Measurements from ENCODE around the gene HOXC11.

HOXC11 gene

DNA sequence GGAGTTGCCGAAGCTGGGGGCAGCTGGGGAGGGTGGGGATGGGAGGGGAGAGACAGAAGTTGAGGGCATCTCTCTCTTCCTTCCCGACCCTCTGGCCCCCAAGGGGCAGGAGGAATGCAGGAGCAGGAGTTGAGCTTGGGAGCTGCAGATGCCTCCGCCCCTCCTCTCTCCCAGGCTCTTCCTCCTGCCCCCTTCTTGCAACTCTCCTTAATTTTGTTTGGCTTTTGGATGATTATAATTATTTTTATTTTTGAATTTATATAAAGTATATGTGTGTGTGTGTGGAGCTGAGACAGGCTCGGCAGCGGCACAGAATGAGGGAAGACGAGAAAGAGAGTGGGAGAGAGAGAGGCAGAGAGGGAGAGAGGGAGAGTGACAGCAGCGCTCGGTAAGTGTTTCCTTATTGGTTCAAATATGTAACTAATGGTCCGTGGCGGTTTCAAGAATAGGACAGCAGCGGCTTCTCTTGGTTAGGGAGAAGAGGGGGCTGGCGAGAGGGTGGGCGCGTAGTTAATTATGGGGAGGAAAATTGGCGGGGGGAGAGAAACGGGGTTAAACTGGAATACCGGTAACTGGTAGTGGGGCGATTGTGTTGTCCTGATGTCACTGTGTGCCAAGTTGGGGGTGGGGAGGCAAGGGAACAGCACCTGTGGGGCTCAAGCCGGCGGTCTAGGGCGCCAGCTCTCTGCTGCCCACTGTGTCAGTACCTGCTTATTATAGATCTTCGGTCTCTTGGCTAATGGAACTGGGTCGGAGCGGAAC is 44.3 kb downstream of the HOXC11 start:
- Histone ChIP-seq H3K27me3 (ENCODE audit: insufficient read depth, low read length) (no peaks in the 10 kb centered on the region), H3K4me1 (ENCODE audit: control insufficient read depth, insufficient read depth, low read length, unreplicated experiment) (peaks cover 35% of the 10 kb centered on the region), H3K36me3 (ENCODE audit: insufficient read depth, low read length) (no peaks in the 10 kb centered on the region), H2AFZ (ENCODE audit: low read length, unreplicated experiment) (peak overlapping the region; percentile 79), H3K79me2 (ENCODE audit: control insufficient read depth, insufficient read depth, low read length, unreplicated experiment) (no peaks in the 10 kb centered on the region), H3K4me3 (ENCODE audit: low read depth, low read length) (peak overlapping the region; percentile 87), H3K27ac (ENCODE audit: low read depth, low read length) (peak overlapping the region; percentile 2; the same call in 1 of the 2 replicates)

DNA sequence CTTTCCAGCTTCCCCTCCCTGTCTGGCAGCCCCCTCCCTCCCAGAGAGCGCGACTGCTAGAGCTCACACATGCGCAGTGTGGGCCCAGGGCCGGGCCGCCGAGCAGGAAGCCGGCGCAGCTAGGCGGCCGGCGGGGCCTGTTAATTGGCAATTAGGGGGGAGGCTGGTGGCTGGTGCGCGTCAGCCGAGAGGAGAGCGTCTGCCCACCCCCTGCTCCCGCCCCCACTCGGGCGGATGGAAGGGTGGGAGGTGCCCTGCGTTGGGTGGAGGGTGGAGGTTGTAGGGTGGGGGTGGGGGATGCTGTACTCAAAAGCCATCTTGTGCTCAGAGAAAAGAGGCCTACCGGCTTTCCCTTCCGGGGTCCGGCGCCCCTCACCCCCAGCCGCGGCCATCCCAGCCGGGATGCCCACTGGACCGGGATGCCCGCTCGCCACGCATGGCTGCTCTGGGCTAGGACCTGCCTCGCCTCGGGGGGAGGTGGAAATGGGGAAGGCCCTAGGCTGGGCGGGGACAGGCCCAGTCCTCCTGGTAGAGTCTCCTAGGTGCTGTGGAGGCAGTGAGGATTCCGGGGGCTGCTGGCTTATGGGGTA is 45.0 kb downstream of the HOXC11 start:
- H2AFZ ChIP-seq (ENCODE audit: low read length, unreplicated experiment) = peak overlapping the region; percentile 79
- H3K4me3 ChIP-seq (ENCODE audit: low read depth, low read length) = peak overlapping the region; percentile 87
- H3K4me1 ChIP-seq (ENCODE audit: control insufficient read depth, insufficient read depth, low read length, unreplicated experiment) = peaks cover 30% of the 10 kb centered on the region
- no peaks in the 10 kb centered on the region for H3K36me3 ChIP-seq (ENCODE audit: insufficient read depth, low read length)
- no peaks in the 10 kb centered on the region for H3K79me2 ChIP-seq (ENCODE audit: control insufficient read depth, insufficient read depth, low read length, unreplicated experiment)
- H3K27ac ChIP-seq (ENCODE audit: low read depth, low read length) = peak overlapping the region; percentile 54
- no peaks in the 10 kb centered on the region for H3K27me3 ChIP-seq (ENCODE audit: insufficient read depth, low read length)

DNA sequence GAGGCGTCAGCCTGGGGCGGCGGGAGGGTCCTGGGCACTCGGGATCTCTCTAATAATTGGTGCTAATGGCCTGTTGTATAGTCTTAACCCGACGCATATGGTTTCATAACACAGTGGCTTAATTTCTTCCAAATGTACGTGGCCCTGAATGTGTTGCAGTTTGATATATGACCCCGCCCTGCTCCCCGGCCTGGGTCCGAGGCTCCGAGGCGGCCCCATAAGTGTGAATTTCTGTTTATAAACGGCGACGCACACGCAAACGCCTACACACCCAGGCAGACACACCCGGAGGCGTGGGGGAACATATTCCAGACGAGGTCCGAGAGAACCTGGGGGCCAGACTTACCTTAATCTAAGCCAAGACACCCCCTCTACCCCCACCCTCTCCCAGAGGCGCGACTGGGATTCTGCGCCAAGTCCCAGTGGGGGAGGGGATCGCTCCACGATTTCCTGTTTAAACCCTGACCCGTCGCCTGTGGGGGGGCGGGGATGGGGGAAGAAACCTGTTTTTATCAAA is 45.6 kb downstream of the HOXC11 start:
- H3K27ac ChIP-seq (ENCODE audit: low read depth, low read length) = peak overlapping the region; percentile 54

DNA sequence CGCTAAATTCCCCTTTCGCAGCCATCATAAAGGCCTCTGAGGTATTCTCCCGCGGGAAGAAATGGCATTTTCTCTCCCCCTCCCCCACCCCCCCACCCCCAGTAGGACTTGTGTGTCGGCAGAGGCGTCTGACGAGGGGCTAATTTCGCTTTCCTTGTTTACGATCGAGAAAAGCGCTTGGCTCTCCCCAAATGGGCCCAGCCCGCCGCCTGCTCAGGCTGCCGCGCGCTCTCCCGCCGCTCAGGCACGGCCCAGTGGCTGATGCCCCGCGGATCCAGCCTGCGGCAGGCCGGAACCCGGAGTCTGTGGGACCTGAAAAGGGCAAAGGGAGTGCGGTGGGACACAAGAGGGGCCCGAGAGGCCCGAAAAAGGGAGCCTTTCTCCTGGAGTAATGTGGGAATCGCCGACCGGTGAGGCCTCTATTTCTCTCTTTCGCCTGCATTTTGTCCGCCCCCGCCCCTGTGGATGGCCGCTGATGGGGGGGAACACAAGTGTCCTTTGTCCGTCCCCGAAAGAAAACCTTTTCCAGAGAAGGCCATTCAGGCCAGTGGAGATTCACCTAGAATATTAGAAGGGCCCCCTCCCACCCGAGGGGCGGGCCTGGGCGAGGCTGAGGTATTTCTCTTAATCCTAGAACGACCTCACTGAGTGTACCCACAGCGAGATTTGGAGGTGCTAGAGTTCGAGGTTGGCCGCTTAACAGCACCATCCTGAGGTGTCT is 46.3 kb downstream of the HOXC11 start:
- Histone ChIP-seq H3K27ac (ENCODE audit: low read depth, low read length) (no peak overlapping the region), H3K36me3 (ENCODE audit: insufficient read depth, low read length) (no peaks in the 10 kb centered on the region), H3K4me3 (ENCODE audit: low read depth, low read length) (peak overlapping the region; percentile 1; the same call in 1 of the 2 replicates), H3K79me2 (ENCODE audit: control insufficient read depth, insufficient read depth, low read length, unreplicated experiment) (no peaks in the 10 kb centered on the region), H3K27me3 (ENCODE audit: insufficient read depth, low read length) (no peaks in the 10 kb centered on the region), H3K4me1 (ENCODE audit: control insufficient read depth, insufficient read depth, low read length, unreplicated experiment) (peaks cover 18% of the 10 kb centered on the region), H2AFZ (ENCODE audit: low read length, unreplicated experiment) (no peak overlapping the region)

More for the DNA sequence above, 45.6 kb downstream of the HOXC11 start:
- H2AFZ ChIP-seq (ENCODE audit: low read length, unreplicated experiment) = peak overlapping the region; percentile 79
- peaks cover 25% of the 10 kb centered on the region for H3K4me1 ChIP-seq (ENCODE audit: control insufficient read depth, insufficient read depth, low read length, unreplicated experiment)
- H3K4me3 ChIP-seq (ENCODE audit: low read depth, low read length) = peak overlapping the region; percentile 87
- H3K36me3 ChIP-seq (ENCODE audit: insufficient read depth, low read length) = no peaks in the 10 kb centered on the region
- no peaks in the 10 kb centered on the region for H3K79me2 ChIP-seq (ENCODE audit: control insufficient read depth, insufficient read depth, low read length, unreplicated experiment)
- H3K27me3 ChIP-seq (ENCODE audit: insufficient read depth, low read length) = no peaks in the 10 kb centered on the region

DNA sequence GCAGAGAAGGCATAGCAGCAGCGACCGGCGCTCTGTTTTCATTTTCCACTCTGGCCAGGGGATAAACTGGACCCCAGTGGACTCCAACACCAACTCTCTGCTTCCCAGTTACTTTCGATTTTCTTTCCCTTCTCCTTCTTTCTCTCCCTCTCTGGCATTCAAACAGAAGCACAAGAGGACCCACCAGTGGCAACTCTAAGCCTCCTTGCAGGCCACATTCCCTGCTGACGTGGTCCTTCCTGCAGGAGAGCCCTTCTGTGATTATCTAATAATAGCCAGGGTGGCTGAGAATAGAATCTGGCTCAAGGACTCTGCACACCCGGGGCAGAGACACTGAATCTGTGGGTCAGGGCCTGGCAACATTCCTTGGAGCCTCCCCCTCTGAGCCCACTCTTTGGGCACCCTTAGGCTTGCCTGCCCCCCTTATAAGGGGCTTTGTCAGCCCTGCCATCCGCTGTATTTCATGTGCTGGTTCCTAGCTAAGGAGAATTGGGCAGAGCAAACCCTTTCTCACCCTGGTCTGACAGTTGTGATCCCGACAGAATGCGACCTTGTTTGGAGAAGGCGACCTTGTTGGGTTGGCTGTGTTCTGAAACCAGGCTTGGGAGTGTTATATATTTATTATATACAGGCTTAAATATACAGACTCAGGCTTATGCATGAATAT is 47.1 kb downstream of the HOXC11 start:
- H3K27ac ChIP-seq (ENCODE audit: low read depth, low read length) = no peak overlapping the region

DNA sequence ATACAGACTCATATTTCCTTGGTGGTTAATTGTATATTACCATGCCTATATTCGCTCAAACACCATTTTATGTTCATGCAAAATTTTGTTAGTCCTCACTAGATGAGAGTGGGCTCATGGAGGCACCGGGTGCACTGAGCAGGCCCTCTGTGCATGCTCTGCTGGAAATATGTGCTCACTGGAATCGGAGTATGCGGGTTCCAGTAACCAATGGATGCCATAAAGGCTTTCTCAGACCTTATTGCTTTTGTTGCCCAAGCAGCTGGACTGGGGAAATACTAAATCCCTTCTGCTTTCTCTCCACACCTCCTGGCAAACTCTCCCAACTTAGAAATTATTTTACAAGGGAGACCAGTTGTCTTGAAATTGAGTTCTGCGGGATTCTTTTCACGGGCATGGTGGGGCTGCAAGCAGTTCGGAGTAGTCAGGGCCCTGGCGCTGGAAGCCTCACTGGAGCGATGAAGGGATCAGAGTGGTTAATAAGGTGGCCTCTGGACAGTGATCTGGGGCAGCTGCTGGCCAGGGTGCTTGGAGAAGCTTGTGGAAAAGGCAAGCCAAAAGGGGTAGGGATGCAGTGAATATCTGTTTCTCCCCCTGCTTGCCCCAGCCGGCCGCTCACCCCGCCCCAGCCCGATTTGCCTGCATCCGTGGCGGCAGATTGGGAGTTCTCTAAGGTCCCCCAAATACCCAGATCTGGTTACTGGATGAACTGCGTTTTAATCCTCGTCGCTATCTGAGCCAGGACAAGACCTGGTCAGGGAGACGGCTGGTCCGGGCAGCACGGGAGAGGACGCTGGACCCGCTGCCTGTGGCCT is 47.9 kb downstream of the HOXC11 start:
- H3K36me3 ChIP-seq (ENCODE audit: insufficient read depth, low read length) = no peaks in the 10 kb centered on the region
- no peak overlapping the region for H3K4me3 ChIP-seq (ENCODE audit: low read depth, low read length)
- H3K27me3 ChIP-seq (ENCODE audit: insufficient read depth, low read length) = no peaks in the 10 kb centered on the region
- no peak overlapping the region for H3K27ac ChIP-seq (ENCODE audit: low read depth, low read length)
- H2AFZ ChIP-seq (ENCODE audit: low read length, unreplicated experiment) = no peak overlapping the region
- H3K4me1 ChIP-seq (ENCODE audit: control insufficient read depth, insufficient read depth, low read length, unreplicated experiment) = peaks cover 13% of the 10 kb centered on the region
- H3K79me2 ChIP-seq (ENCODE audit: control insufficient read depth, insufficient read depth, low read length, unreplicated experiment) = no peaks in the 10 kb centered on the region

More for the DNA sequence above, 47.1 kb downstream of the HOXC11 start:
- Histone ChIP-seq H3K4me3 (ENCODE audit: low read depth, low read length) (peak overlapping the region; percentile 1; the same call in 1 of the 2 replicates), H3K4me1 (ENCODE audit: control insufficient read depth, insufficient read depth, low read length, unreplicated experiment) (peaks cover 15% of the 10 kb centered on the region), H3K27me3 (ENCODE audit: insufficient read depth, low read length) (no peaks in the 10 kb centered on the region), H3K79me2 (ENCODE audit: control insufficient read depth, insufficient read depth, low read length, unreplicated experiment) (no peaks in the 10 kb centered on the region), H3K36me3 (ENCODE audit: insufficient read depth, low read length) (no peaks in the 10 kb centered on the region), H2AFZ (ENCODE audit: low read length, unreplicated experiment) (no peak overlapping the region)

DNA sequence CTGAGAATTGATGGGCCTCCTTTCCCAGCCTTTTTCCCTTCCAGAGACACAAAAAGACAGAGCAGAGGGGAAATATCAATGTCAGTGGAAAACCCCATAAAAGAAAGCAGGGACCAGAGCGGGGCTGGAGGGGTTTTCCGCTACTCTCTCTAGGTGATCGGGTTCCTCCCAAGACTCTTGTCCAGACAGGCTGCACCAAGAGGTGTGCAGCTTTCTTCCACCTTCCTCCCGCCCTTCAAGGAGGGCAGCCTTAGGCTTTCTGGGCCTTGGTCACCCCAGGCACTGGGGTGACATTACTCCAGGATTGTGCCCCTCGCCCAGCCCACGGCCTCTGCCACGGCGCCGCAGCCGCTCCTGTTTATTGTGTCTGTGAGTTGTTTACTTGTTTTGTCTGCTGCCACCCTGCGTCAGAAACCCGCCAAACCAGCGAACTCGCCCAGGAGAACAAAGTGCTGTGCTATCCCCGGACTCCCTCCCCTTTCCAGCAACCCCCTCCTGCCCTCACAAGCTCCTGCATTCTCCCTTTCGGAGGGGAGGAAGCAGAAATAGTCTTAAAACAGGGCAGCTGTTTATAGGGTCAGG is 48.6 kb downstream of the HOXC11 start:
- H3K27me3 ChIP-seq (ENCODE audit: insufficient read depth, low read length) = no peaks in the 10 kb centered on the region
- no peak overlapping the region for H3K27ac ChIP-seq (ENCODE audit: low read depth, low read length)
- H3K79me2 ChIP-seq (ENCODE audit: control insufficient read depth, insufficient read depth, low read length, unreplicated experiment) = no peaks in the 10 kb centered on the region
- no peak overlapping the region for H2AFZ ChIP-seq (ENCODE audit: low read length, unreplicated experiment)
- peaks cover 11% of the 10 kb centered on the region for H3K4me1 ChIP-seq (ENCODE audit: control insufficient read depth, insufficient read depth, low read length, unreplicated experiment)
- no peaks in the 10 kb centered on the region for H3K36me3 ChIP-seq (ENCODE audit: insufficient read depth, low read length)
- no peak overlapping the region for H3K4me3 ChIP-seq (ENCODE audit: low read depth, low read length)

DNA sequence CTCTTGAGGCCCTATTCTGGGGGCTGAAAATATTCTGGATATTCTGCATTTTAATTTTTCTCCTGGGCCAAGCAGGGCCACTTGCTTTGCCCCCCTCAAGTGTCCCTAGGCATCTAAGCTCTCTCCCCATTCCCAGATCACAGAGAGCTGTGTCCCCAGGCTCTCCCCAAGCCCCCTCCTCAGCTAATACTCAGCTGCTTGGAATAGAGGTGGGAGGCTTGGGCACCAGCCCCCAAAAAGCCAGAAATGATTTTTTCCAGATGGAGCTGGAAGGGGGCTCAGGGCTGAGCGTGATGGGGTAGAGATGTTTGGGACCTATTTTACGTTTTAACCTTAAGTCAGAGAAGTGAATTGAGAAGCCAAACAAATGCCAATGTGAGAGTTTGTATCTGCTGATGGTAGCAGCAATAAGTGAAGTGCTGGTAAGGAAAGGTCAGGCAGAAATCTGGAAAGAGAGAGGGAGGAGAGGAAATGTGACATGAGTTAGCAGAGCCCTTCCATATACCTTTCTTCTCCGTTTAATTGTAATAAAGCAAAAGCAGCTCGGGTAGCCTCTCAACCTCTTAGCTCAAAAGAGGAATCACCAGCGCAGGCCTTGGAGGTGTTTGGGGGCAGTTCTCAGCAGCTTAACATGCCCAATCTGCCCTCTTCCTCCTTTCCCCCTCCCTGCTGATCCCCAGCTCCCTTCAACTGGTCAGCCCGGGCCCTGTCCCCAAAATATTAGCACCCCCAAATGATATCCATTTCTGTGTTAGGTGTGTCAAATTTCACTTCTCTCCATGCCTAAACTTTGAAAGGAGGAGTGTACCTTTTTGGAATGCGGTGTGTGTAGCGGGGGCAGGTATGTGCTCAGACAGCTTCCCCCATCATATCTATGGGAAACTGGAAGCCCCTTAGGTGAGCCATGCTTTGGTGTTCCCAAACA is 50.3 kb downstream of the HOXC11 start:
- no peaks in the 10 kb centered on the region for H3K79me2 ChIP-seq (ENCODE audit: control insufficient read depth, insufficient read depth, low read length, unreplicated experiment)
- H3K4me3 ChIP-seq (ENCODE audit: low read depth, low read length) = no peak overlapping the region
- H3K27ac ChIP-seq (ENCODE audit: low read depth, low read length) = no peak overlapping the region
- no peaks in the 10 kb centered on the region for H3K27me3 ChIP-seq (ENCODE audit: insufficient read depth, low read length)
- H2AFZ ChIP-seq (ENCODE audit: low read length, unreplicated experiment) = no peak overlapping the region
- peaks cover 8% of the 10 kb centered on the region for H3K4me1 ChIP-seq (ENCODE audit: control insufficient read depth, insufficient read depth, low read length, unreplicated experiment)
- no peaks in the 10 kb centered on the region for H3K36me3 ChIP-seq (ENCODE audit: insufficient read depth, low read length)

DNA sequence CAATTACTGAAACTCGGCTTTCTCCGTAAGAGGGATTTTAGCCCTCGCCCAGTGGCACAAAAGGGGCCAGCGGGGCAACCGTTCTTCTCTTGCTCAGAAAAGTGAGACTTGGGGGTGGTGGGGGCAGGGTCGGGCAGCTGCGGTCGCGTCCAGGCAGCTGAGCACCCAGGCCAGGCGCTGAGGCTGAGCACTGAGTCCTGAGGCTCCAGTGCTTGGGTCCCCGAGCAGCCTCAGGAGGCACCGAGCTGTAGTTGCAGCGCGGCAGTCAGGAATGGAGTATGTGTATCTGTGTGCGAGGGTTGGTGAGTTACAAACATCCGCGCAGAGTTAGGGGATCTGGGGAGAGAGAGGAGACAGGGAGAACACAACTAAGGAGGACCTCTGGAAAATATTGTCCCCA is 51.2 kb downstream of the HOXC11 start:
- H3K4me1 ChIP-seq (ENCODE audit: control insufficient read depth, insufficient read depth, low read length, unreplicated experiment) = peaks cover 3% of the 10 kb centered on the region
- H3K27me3 ChIP-seq (ENCODE audit: insufficient read depth, low read length) = no peaks in the 10 kb centered on the region

More for the DNA sequence above, 51.2 kb downstream of the HOXC11 start:
- Histone ChIP-seq H2AFZ (ENCODE audit: low read length, unreplicated experiment) (no peak overlapping the region), H3K4me3 (ENCODE audit: low read depth, low read length) (no peak overlapping the region), H3K79me2 (ENCODE audit: control insufficient read depth, insufficient read depth, low read length, unreplicated experiment) (no peaks in the 10 kb centered on the region), H3K36me3 (ENCODE audit: insufficient read depth, low read length) (no peaks in the 10 kb centered on the region), H3K27ac (ENCODE audit: low read depth, low read length) (no peak overlapping the region)
